GM21367 (cell line): ENCODE results near the gene NRXN2.

Experiments used
- ATAC-seq: cut with Tn5 transposase; IDR thresholded peaks from one replicate; pipeline ENCODE4 v1.9.1; 2021; ENCODE audit not compliant: unreplicated experiment

Gene NRXN2

DNA sequence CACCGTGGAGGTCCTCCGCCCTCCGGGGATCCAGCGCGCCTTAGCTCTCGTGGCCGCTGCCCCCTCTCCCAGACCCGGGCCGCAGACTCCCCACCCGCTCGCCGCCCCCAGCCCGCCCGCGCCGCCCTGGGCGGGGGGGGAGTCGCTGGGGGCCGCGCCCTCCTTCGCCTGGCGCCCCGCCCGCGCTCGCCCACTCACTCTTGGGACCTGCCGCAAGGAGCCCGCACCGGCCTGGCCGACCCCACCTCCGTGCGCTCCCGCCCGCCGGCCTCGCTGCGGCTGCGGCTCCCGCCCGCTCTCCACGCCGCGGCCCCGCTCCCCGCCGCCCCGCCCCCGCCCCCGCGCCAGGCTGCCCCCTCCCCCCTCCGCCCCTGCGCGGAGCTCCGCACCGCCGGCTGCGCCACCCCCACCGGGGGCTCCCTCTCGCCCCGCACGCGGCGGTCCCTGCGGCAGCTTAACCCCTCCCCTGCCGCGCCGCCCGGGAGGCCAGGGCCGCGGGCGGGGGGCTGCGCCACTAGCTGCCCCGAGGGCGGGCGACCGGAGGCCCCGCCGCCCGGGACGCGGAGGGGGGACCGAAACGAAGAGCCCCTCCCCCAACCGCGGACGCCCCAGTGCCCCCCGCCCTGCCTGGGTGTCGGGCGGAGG lies 21.7 kb upstream of the NRXN2 start:
- ATAC-seq = no peak

DNA sequence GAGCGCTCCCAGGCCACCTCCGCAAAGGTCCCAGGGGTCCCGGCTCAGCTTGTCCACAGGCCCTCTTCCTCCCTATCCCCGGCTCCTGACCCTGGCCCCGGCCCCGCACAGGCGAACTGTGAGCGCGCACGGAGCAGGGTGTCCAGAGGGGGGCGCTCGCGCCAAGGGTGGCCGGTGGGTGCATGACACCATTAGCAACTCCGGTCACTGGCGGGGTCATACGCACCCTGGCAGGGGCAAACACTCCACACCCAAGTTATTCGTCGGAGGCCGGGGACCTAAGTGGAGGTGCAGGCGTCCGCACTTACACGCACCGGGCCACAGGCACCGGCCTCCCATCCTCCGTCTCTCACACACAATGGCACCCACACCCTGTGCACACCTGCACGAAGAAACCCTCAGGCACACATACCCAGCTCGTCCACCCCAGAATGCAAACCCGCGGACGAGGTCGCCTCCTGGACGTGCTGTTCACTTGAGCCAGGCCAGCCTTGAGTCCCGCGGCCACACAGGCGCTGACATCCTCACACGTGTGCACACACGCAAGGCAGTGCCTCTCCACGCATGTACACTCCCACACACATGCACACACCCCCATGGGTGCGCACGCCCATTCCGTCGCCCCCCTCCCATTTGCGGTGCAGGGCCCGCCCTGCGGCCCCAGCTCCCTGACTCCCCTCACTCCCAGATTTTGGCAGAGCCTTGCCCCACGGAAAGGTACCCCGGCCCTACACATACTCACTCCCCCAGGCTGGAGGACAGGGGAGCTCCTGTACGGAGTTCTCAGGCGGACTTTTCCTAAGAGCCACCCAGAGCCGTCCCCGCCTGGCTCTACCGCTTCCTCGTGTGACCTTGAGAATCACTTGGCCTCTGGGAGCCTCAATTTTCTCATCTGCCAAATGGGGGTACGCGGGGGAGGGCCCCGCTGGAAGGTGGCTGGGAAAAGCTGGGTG lies 20.9 kb upstream of the NRXN2 start, which contains the start of gene RASGRP2:
Gene RASGRP2, minus strand, starts transcription at position 552 of the 953 bp plus-strand sequence. CDS start 1,276 bp downstream, outside the sequence.
- no peak for ATAC-seq

DNA sequence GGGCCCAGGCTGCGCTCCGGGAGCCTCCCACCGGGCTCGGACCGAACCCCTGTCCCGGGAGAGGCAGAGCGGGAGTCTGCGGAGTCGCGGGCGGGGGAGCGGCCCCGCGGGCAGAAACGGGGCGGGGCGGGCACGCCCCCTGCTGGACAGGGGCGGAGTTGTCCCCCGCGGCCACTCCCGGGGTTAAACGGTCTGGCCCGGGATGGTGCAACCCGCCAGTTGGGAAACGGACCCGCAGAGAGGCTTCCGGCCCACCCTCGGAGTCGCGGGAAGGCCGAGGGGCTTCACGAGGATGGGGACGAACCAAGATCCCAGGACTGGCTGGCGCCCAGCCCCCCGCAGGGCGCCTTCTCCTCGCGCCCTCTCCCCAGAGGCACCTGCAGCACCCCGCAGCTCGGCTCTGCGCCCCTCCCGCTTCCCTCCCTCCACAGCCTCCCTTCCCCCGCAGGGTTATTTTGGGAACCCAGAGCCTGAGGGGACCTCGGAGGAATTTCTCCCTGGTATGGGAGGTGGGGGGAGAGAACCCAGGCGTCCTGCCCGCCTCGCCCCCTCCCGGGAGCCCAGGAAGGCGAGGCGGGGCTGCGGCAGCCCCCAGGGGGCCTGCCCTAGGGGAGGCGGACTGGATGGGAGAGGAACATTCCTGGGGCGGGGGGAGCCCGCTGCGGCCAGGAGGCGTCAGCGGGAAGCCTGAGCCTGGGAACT lies 20.0 kb upstream of the NRXN2 start:
- ATAC-seq = no peak

DNA sequence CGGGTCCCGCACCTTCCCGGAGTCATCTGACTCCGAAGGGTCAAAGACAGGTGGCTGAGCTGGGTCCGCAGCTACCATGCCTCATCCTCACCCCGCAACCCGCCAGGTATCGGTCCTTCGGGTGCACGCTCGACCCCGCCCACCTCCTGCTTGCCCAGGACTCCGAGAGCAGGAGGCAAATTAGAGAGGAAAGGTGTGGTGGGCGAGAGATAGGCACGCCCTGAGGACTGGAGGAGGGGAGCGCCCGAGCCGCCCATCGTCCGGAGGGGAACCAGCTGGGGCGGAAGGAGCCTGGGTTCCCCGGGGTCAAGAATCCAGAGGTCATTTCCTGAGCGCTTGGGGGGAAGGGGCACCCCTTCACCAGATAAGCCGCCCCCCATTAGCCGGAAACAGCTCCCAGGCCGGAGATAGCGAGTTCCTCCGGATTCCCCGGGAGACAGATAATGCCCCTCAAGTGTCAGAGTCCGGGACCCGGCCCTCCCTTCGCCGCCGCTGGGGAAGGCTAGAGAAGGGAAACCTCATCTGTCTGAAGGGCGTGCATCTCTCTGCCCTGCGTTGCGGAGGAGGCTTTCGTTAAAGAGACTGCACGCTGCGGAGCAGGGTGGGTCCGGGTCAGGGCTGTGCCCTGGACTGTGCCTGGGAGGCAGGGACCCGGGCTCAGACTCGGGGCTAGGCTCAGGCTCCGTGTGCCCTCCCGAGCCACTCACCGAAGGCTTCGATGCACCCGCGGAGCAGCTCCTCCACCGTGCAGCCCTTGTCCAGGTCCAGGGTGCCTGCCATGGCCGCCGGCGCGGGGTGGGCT lies 19.3 kb upstream of the NRXN2 start:
- no peak for ATAC-seq

DNA sequence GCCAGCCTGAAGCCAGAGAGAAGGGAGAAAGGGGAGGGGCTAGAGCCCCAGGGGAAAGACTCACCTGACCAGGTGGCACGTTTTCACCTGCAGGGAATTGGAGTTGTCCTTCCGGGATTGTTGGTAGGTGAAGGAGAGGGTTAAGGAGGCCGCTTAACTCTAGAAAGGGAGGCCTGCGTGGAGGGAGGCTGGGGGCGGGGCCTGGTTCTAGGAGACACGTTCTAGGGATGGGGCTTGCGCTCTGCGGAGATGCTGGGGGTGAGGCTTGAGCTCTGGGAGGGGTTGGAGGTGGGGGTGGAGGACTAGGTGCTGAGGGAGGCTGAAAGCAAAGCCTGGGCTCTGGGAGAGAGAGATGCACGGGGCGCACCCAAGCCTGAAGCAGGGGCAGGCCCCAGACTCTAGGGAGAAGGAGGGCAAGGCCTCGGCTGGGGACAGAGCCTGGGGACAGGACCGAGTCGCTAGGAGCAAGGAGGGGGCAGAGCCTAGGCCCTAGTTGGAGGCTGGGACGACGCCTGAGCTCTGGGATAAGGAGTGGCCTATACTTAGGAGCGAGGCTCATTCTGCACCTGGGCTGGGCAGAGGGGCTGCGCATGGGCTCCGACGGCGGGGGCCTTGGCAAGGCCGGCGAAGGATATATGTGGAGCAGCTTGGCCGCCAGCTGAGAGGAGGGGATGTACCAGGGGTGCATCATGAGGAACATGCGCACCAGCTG lies 18.5 kb upstream of the NRXN2 start:
- no peak for ATAC-seq

DNA sequence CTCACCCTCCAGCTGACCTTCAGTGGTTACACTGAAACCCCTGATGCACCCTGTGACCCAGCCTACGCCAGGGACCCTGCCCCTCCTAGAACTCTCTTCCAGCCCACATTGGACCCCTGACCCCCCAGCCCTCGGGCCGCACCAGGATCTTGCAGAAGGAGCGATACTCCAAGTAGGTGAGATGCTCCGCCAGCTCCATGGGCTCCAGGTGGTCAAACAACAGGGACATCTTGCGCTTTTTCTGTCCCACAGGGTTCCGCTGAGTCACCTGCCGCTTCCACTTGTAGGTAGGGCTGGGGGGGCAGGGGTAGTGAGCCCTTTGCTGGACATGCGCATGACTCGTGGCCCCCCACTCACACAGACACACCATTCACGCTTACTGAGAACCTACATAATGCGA lies 16.9 kb upstream of the NRXN2 start:
- ATAC-seq = no peak

DNA sequence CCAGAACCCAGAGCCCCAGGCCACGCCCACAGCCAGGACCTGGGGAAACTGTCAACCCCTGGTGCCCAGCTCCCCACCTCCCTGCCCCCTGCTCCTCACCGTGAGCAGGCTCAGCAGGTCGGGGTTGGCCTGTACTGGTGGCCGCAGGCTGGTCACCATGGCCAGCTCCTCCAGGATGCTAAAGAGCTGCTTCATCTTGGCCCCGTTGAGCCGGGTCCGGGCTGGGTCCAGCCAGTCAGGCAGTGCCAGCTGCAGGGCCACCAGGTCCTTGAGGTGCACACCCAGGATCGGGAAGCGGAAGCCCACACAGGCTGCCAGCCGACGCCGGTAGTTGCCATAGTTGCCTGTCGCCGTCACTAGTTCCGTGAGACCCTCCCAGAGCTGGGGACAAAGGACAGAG lies 13.7 kb upstream of the NRXN2 start:
- ATAC-seq = no peak

DNA sequence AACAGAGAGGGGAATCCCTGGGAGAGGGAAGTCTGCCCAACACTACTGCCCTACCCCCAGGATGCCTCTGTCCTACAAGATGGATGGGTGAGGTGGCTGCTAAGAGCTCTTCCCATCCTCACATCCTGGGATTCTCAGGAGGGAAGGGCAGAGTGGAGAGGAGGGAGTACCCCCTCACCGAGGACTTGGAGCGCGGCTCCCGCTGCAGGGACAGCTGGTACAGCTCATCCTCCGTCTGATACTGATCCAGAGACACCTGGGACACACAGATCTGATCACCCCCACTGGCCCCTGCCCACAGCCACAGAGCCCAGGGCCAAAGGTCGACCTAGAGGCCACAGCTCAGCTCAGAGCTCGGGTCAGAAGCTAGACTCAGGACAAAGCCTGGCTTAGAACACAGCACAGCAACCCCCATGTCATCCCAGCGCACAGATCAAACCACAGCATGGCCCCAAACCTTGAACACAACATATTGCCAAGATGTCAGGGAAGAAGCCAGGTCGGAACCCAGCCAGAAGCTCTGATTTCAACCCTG lies 12.8 kb upstream of the NRXN2 start:
- ATAC-seq = no peak

DNA sequence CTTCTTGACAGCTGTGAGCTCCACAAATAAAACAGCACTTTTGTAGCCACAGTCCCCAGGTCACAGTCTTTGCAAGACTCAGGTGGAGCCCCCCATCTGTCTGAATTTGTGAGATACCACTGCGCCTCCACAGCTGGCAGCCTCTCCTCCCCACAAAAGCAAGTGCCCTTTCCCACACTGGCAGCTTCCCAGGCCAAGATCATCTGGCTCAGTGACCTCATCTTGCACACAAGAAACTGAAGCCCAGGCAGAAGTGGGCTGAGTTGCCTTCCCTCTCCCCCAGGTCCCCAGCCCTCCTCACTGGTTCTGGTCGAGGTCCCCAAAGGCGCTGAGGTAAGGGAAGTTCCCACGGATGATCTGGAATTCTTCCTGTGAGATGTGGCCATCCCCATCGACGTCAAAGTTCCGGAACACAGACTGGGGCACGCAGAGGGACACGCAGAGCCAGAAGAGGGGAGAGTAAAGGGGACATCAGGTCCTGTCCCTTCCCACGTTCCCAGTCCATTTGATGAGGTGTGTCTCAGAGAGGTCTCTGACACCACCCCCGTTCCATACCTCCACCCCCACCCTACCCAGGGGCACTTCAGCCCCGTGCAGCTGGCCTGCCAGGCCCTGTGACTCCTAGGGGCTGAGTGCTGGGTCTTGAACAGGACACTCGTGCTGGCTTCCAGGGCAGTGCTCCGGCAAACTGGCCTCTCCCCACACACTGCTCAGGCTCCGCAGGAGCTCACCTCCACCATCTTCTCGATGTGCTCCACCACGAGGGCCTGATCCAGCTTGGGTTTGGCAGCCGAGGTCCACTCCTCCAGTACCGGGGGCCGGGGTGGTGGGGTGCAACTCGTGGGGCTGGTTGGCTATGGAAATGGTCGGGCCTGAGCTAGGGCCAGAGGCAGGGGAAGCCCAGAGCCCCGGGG lies 12.1 kb upstream of the NRXN2 start:
- ATAC-seq = no peak

DNA sequence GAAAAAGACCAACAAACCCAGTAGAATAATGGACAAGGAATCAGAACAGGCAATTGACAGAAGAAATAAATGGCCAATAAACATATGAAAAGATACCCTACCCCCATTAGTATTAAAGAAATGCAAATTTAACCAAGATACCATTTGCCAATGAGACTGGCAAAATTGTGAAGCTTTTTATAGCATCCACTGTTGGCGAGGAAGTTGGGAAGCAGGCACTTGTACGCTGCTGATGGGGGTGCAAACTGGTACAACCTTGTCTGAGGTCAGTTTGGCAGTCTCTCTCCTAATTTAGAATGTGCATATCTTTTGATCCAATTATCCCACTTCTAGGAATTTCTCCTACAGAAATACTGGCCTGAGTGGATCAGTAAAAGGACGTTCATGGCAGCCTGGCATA lies 8.6 kb upstream of the NRXN2 start:
- no peak for ATAC-seq

DNA sequence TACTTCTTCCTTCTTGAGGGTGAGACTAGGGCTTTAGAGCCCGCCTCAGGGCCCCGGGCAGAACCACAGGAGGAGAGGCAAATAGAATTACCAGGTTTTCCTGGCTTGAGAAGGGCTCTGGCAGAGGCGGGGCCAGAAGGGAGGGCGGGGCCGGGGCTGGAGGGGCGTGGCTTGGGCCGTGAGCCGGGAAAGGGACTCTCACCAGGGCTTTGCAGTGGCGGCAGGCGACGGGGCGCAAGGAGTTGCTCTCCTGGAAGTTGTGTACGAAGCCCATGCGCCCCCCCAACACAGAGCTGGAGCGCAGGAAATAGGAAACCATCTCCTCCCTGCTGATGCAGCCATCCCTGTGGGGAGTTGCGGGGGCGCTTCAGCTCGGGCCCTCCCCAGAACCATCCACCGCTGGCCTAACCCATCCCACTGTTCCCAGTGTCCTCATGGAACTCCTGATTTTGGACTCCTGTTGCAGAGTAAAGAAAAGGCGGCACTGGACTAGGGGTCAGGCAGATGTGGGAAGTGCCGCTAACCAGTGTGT lies 6.9 kb upstream of the NRXN2 start:
- no peak for ATAC-seq

DNA sequence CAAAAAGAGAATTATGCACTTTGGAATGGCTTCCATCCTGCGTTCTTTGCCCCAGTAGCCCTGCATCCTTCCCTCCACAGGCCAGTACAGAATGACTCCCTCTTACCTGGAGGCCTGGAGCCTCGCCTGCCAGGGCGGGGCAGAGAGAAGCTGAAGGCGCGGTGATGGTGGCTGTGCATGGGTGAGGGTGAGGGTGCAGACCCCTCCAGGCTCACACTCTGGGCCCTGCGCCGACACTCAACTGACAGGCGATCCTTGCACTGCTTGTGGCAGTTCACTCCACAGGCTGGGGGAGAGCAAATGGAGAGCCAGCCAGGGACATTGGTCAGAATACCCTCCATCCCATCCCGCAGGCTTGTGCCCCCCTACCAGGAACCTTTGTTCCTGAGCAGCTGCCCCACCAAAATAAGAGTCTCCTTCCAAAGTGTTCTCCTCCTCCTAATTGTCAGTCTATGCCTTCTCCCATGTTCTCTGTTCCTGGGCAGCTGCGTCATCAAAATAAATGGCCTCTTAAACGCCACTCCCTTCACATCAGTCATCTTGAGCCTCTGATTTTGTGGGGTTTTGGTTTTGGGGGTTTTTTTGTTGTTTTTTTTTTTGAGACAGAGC lies 5.9 kb upstream of the NRXN2 start:
- ATAC-seq = no peak

DNA sequence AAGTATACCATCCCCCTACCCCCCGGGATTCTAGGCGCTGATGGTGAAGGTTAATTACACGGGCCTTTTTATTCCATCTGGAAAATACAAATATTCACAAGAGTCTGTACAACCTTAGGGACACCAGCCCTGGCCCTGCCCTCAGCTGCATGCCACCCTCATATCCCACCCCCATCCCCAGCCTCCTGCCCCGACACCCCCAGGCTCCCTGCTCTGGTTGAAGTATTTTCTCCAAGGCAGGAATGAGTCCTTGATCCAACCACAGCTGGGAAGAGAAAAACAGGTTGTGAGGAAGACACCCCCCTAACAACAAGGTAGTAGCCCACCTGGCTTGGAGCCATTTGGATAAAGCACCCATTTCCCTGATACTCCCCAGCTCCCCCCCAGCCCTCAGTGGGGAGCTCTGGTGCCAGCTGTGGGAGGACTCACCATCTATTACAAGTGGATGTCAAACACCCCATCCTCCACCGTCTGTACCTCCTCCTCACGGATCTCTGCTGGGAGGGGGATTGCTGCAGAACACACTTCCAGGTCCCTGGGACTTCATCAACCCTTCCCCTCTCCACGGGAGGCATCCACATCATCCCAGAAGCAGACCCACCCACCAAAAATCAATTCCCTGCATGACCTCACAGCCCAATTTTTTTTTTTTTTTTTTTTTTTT lies 4.0 kb upstream of the NRXN2 start:
- no peak for ATAC-seq

DNA sequence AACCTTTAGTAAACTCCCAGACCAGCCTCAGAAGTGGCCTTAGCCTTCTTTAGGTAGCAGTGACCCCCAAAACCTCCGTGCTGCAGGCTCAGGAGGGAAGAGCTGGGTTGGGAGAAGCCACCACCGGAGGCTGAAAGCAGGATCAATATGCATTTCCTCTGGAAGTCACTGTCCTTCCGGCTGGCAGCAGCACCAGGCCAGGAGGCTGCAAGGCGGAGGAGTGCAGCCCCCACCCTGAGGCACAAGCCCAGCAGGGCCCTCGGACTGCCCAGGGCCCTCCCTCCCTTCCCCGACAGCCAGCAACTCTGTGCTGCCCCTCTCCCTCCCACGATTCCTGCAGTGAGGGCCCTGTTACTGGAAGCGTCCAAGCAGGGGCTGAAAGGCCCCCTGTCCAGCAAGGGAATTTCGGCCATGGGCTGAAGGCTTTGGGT lies 3.2 kb upstream of the NRXN2 start:
- no peak for ATAC-seq

DNA sequence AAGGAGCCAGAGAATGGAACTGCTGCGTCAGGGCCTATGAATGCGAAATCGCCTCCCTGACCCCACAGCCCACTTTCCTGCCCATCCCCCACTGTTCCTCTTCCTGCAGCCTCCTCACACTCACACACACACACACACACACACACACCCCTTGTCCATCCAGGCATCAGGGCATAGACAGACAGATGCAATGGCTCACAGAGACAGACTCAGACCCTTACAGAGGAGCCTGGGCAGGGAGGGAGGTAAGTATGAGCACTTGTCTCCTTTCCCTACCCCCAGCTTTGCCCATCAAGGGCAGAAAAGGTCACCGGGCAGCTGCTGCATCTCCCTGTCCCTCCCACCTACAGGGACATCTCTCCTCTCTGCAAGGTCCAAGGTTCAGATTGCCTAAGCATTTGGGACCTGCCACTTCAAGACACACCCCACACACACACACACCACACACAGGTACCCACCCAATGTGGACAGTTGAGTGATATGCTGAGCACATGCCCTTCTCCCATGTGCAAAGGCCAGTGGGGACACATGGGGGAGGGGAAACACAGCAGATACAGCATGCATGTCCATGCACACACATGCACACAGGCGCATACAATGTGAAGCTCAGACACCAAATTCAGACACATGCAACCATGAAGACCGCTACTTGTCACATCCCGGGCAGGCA lies 2.0 kb upstream of the NRXN2 start:
- no peak for ATAC-seq

DNA sequence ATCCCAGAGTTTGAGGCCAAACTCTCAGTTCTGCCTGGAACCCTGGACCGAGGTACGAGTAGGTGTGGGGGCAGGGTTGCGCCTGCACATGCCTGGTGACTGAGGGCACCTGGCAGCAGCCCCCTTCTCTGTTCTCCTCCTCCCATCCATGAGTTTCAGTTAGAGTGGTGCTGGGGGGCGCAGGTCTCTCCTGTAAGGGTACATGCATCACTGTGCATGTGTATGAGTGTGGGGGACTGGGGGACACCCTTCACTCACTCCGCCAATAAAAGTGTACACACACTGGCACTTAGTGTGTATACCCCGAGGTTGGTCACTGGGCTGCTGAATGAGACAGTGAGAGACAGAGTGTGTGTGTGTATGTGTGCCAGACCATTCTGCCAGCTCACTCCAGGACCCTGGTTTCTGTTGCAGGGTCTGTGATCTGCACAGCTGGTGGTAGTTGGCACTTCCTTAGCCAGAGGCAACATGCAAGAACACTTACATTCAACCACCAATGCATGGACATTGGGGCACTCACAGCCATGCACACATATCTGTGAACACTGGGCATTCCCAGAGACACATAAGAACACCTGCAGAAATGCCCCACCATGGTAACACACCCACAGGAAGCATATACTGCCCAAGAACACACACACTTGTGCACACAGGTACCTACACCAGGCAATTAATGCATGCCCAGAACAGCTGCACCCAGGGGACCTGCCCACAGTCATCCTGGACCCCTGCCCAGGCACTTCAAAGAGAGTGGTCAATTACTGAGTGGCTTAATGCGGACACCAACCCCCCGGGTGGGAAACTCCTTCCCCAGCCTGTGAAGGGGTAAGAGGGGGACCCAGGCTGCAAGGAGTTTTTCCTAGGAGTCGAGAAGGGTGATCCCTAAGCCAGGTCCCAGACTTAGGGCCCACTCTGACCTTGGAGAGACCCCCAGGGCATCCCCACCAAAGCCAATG lies 1.2 kb upstream of the NRXN2 start:
- ATAC-seq = no peak
